ENCODE data around the gene DNMT1. TPM values are rescaled to one million over a fixed set of nuclear protein-coding genes. Genes with fewer than 3 reads are reported as not detected.

DNMT1 gene
- total and polyA plus RNA-seq, 4 donors = 32.8 to 85.7 (median 45.2) TPM

- Histone ChIP-seq H3K27ac (ENCODE audit: low read depth in 1 of 2, low read length in 1 of 2) (peak overlapping the region; percentile 37 to 72), H3K4me3 (no peak overlapping the region), H3K4me1 (ENCODE audit: control insufficient read depth in 5 of 5, insufficient read depth in 5 of 5, low read length in 5 of 5) (peaks cover 0 to 62% (median 18%) of the 10 kb centered on the region in 5 donors), H3K9me3 (ENCODE audit: control insufficient read depth in 4 of 4, insufficient read depth in 3 of 4, low read length in 3 of 4) (no peaks in the 10 kb centered on the region), H3K27me3 (ENCODE audit: control insufficient read depth in 3 of 3, insufficient read depth in 3 of 3, low read length in 2 of 3) (no peaks in the 10 kb centered on the region), H3K9ac (ENCODE audit: insufficient read depth in 1 of 2, low read length in 2 of 2) (peak overlapping the region in 1 of 2 donors; percentile 59), H3K36me3 (ENCODE audit: control insufficient read depth in 4 of 4, insufficient read depth in 4 of 4, low read length in 4 of 4) (peaks cover 0 to 32% (median 20%) of the 10 kb centered on the region in 4 donors)
- TF ChIP-seq, protein P1, sequence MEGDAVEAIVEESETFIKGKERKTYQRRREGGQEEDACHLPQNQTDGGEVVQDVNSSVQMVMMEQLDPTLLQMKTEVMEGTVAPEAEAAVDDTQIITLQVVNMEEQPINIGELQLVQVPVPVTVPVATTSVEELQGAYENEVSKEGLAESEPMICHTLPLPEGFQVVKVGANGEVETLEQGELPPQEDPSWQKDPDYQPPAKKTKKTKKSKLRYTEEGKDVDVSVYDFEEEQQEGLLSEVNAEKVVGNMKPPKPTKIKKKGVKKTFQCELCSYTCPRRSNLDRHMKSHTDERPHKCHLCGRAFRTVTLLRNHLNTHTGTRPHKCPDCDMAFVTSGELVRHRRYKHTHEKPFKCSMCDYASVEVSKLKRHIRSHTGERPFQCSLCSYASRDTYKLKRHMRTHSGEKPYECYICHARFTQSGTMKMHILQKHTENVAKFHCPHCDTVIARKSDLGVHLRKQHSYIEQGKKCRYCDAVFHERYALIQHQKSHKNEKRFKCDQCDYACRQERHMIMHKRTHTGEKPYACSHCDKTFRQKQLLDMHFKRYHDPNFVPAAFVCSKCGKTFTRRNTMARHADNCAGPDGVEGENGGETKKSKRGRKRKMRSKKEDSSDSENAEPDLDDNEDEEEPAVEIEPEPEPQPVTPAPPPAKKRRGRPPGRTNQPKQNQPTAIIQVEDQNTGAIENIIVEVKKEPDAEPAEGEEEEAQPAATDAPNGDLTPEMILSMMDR (IDR thresholded peaks at IDR 0.05; ENCODE audit: control extremely low read depth, extremely low read depth) = no peak
- DNase-seq (peak in 1 of 3 donors; percentile 98), ATAC-seq (ENCODE audit: insufficient read depth, low FRiP score) (no peak)
- WGBS, 2 donors = 71 to 80% methylated on average over 28 of the region's 28 CpGs
These were observed 32.5 kb upstream of the DNMT1 start for GRCh38 chr19:10227026-10227971.

- TF ChIP-seq, protein P1 (IDR thresholded peaks at IDR 0.05; ENCODE audit: control extremely low read depth, extremely low read depth) = no peak
- H3K4me3 ChIP-seq = no peak overlapping the region
- no peaks in the 10 kb centered on the region for H3K9me3 ChIP-seq (ENCODE audit: control insufficient read depth in 4 of 4, insufficient read depth in 3 of 4, low read length in 3 of 4)
- WGBS, 2 donors = 61 to 63% methylated on average over 13 of the region's 13 CpGs
- DNase-seq = peak; percentile 99 to 100 (median 100)
- peak overlapping the region in 1 of 2 donors; percentile 85 for H3K9ac ChIP-seq (ENCODE audit: insufficient read depth in 1 of 2, low read length in 2 of 2)
- H3K36me3 ChIP-seq (ENCODE audit: control insufficient read depth in 4 of 4, insufficient read depth in 4 of 4, low read length in 4 of 4) = peaks cover 0 to 35% (median 24%) of the 10 kb centered on the region in 4 donors
- peak overlapping the region in 1 of 2 donors; percentile 72 for H3K27ac ChIP-seq (ENCODE audit: low read depth in 1 of 2, low read length in 1 of 2)
- peak; percentile 19 for ATAC-seq (ENCODE audit: insufficient read depth, low FRiP score)
- peaks cover 0 to 56% (median 20%) of the 10 kb centered on the region in 5 donors for H3K4me1 ChIP-seq (ENCODE audit: control insufficient read depth in 5 of 5, insufficient read depth in 5 of 5, low read length in 5 of 5)
- H3K27me3 ChIP-seq (ENCODE audit: control insufficient read depth in 3 of 3, insufficient read depth in 3 of 3, low read length in 2 of 3) = no peaks in the 10 kb centered on the region
These were observed 31.7 kb upstream of the DNMT1 start for GRCh38 chr19:10226376-10227025.

DNA sequence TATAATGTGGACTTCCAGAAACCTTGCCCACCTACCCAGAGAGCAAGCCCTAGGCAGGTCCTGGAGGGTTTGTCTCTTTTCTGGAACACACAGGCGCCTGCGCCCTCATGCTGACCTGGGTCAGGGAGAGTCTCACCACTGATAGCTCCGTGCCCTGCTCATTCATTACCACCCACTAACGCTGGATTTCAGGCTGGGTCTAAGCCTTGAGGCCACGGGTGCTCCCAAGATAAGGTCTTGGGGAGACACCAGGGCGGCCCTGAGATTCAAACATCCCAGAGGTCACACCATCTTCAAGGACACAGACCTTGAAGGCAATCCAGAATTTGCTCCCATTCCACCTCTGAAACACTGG, 31.2 kb upstream of the DNMT1 start:
- no peak overlapping the region for H3K4me3 ChIP-seq
- ATAC-seq (ENCODE audit: insufficient read depth, low FRiP score) = no peak
- peaks cover 0 to 57% (median 19%) of the 10 kb centered on the region in 5 donors for H3K4me1 ChIP-seq (ENCODE audit: control insufficient read depth in 5 of 5, insufficient read depth in 5 of 5, low read length in 5 of 5)
- H3K27me3 ChIP-seq (ENCODE audit: control insufficient read depth in 3 of 3, insufficient read depth in 3 of 3, low read length in 2 of 3) = no peaks in the 10 kb centered on the region
- TF ChIP-seq, protein P1 (IDR thresholded peaks at IDR 0.05; ENCODE audit: control extremely low read depth, extremely low read depth) = no peak
- WGBS, 2 donors = 80 to 91% methylated on average over 6 of the region's 6 CpGs
- peaks cover 0 to 35% (median 24%) of the 10 kb centered on the region in 4 donors for H3K36me3 ChIP-seq (ENCODE audit: control insufficient read depth in 4 of 4, insufficient read depth in 4 of 4, low read length in 4 of 4)
- peak overlapping the region; percentile 11 to 62 for H3K27ac ChIP-seq (ENCODE audit: low read depth in 1 of 2, low read length in 1 of 2)
- peak overlapping the region in 1 of 2 donors; percentile 85 for H3K9ac ChIP-seq (ENCODE audit: insufficient read depth in 1 of 2, low read length in 2 of 2)
- no peak for DNase-seq
- H3K9me3 ChIP-seq (ENCODE audit: control insufficient read depth in 4 of 4, insufficient read depth in 3 of 4, low read length in 3 of 4) = no peaks in the 10 kb centered on the region

All from lung (tissue), 12 donors.